Lung (tissue), 12 donors: Measurements from ENCODE around the gene MYO18B. TPM values are rescaled to one million over a fixed set of nuclear protein-coding genes. Genes with fewer than 3 reads are reported as not detected.

Experiments
- ATAC-seq: fragments of 200-7000 bp; cut with Tn5 transposase; one replicate; pipeline ENCODE4 v1.9.1; 2020; ENCODE audit warnings: moderate number of reproducible peaks; ENCODE audit not compliant: insufficient read depth, low FRiP score
- DNase-seq, 3 donors: peaks; one replicate each; pipeline ENCODE4 v3.0.0-alpha.2; 2013 to 2017
- H3K27ac ChIP-seq, 2 donors: one replicate each; pipeline ENCODE4 v1.5.1; 2013; ENCODE audit warnings: mild to moderate bottlenecking in 2 of 2, moderate library complexity in 2 of 2, control low read depth in 1 of 2, inconsistent platforms in 1 of 2, low read depth in 1 of 2, low read length in 1 of 2
- H3K27me3 ChIP-seq, 3 donors: one replicate each; pipeline ENCODE4 v1.5.1; 2013; ENCODE audit warnings: low read length in 2 of 3; ENCODE audit not compliant: control insufficient read depth in 3 of 3, insufficient read depth in 3 of 3
- H3K36me3 ChIP-seq, 4 donors: one replicate each; pipeline ENCODE4 v1.5.1; 2013; ENCODE audit warnings: low read length in 4 of 4, mild to moderate bottlenecking in 1 of 4, moderate library complexity in 1 of 4; ENCODE audit not compliant: control insufficient read depth in 4 of 4, insufficient read depth in 4 of 4
- H3K4me1 ChIP-seq, 5 donors: one replicate each; pipeline ENCODE4 v1.5.1; 2013; ENCODE audit warnings: low read length in 5 of 5, mild to moderate bottlenecking in 2 of 5, moderate library complexity in 1 of 5; ENCODE audit not compliant: control insufficient read depth in 5 of 5, insufficient read depth in 5 of 5
- H3K4me3 ChIP-seq: one replicate; pipeline ENCODE4 v1.5.1; 2013; ENCODE audit warnings: mild to moderate bottlenecking, control low read depth, moderate library complexity
- H3K9ac ChIP-seq, 2 donors: one replicate each; pipeline ENCODE4 v1.5.1; 2013; ENCODE audit warnings: low read length in 2 of 2, control low read depth in 1 of 2; ENCODE audit not compliant: insufficient read depth in 1 of 2
- H3K9me3 ChIP-seq, 4 donors: one replicate each; pipeline ENCODE4 v1.5.1; 2013; ENCODE audit warnings: low read length in 3 of 4, mild to moderate bottlenecking in 1 of 4, moderate library complexity in 1 of 4; ENCODE audit not compliant: control insufficient read depth in 4 of 4, insufficient read depth in 3 of 4
- CTCF ChIP-seq: IDR thresholded peaks from 2 replicates; pipeline ENCODE4 v1.5.1; 2012; ENCODE audit warnings: mild to moderate bottlenecking; ENCODE audit errors: control extremely low read depth, extremely low read depth
- WGBS, 2 donors: extraction: QIAGEN DNeasy Blood & Tissue Kit; methylation state at CpG; one replicate each; pipeline ENCODE4 v1.1.7; 2013; 5-methylcytosine and 5-hydroxymethylcytosine counted together
- polyA plus RNA-seq, 2 donors: library from polyadenylated mRNA; stranded (reverse); fragments of 200-250 nt; gene quantifications; one replicate each; pipeline ENCODE4 v1.2.1, GENCODE V29; 2013
- total RNA-seq, 2 donors: library from RNA; depleted of rRNA in 1 of 2; stranded (reverse); fragments of >200 nt in 1 of 2; gene quantifications; one replicate each; pipeline ENCODE4 v1.2.1, GENCODE V29; 2014 to 2021
- donor health status: control.
- donor health status: control.
- donor health status: Bipolar disorder and iron deficiency.
- donor health status: healthy.
- donor health status: DM: yes; HTN: yes; CAD: no.

MYO18B gene
- total and polyA plus RNA-seq, 4 donors: 0.02 to 0.71 (median 0.07) TPM

- no peak overlapping the region for H3K27ac ChIP-seq
These were observed 227.9 kb downstream of the MYO18B start for GRCh38 chr22:25969901-25970300.

GRCh38 chr22:25970374-25970911 lies 228.5 kb downstream of the MYO18B start:
- H3K4me1 ChIP-seq: no peaks in the 10 kb centered on the region
- no peak for ATAC-seq
- no peak for TF ChIP-seq CTCF
- 23 to 45% methylated on average over 6 of the region's 6 CpGs for WGBS, 2 donors
- peaks cover 3 to 12% (median 5%) of the 10 kb centered on the region in 3 donors for H3K27me3 ChIP-seq
- no peak overlapping the region for H3K27ac ChIP-seq
- no peak overlapping the region for H3K4me3 ChIP-seq
- H3K36me3 ChIP-seq: peaks cover 0 to 12% (median 0%) of the 10 kb centered on the region in 4 donors
- H3K9me3 ChIP-seq: peaks cover 0 to 3% (median 0%) of the 10 kb centered on the region in 4 donors
- peak; percentile 54 to 92 (median 85) for DNase-seq
- no peak overlapping the region for H3K9ac ChIP-seq

More at GRCh38 chr22:25969901-25970300, 227.9 kb downstream of the MYO18B start:
- TF ChIP-seq CTCF: no peak
- Histone ChIP-seq H3K4me3 (no peak overlapping the region), H3K4me1 (no peaks in the 10 kb centered on the region), H3K36me3 (peaks cover 0 to 12% (median 0%) of the 10 kb centered on the region in 4 donors), H3K27me3 (peaks cover 4 to 12% (median 6%) of the 10 kb centered on the region in 3 donors), H3K9me3 (peaks cover 0 to 3% (median 0%) of the 10 kb centered on the region in 4 donors), H3K9ac (no peak overlapping the region)
- DNase-seq (peak in 1 of 3 donors; percentile 1), ATAC-seq (no peak)
- 76 to 78% methylated on average over 2 of the region's 2 CpGs for WGBS, 2 donors

GRCh38 chr22:25970999-25971811 lies 229.2 kb downstream of the MYO18B start:
- ATAC-seq (no peak), DNase-seq (peak in 1 of 3 donors; percentile 22)
- Histone ChIP-seq H3K27ac (no peak overlapping the region), H3K9me3 (peaks cover 0 to 3% (median 0%) of the 10 kb centered on the region in 4 donors), H3K4me3 (no peak overlapping the region), H3K9ac (no peak overlapping the region), H3K36me3 (peaks cover 0 to 16% (median 0%) of the 10 kb centered on the region in 4 donors), H3K4me1 (no peaks in the 10 kb centered on the region), H3K27me3 (peaks cover 0 to 12% (median 3%) of the 10 kb centered on the region in 3 donors)
- WGBS, 2 donors: 62 to 69% methylated on average over 9 of the region's 9 CpGs
- TF ChIP-seq CTCF: no peak
